ENCODE data around the gene PBRM1. TPM values are rescaled to one million over a fixed set of nuclear protein-coding genes. Genes with fewer than 3 reads are reported as not detected.

Gene PBRM1
- total and polyA plus RNA-seq, 2 of the 8 experiments (the other 6 are each of a cell fraction or from before 2014, with no cell fraction given) = 19.3 to 65.8 TPM

- H4K5ac ChIP-seq (ENCODE audit: insufficient read length, low read depth, low read length) = no peak overlapping the region
- peaks cover 7 to 61% of the 10 kb centered on the region in 2 experiments for H3K79me2 ChIP-seq (ENCODE audit: control insufficient read depth in 1 of 2, insufficient read depth in 2 of 2, low read length in 2 of 2)
- no peak overlapping the region for H2BK120ac ChIP-seq (replicated peaks; ENCODE audit: low read depth, low read length)
- 92% methylated on average over 3 of the region's 3 CpGs; no CpG with 5 or more reads in 1 of the 2 experiments for WGBS, 2 experiments (ENCODE audit: extremely low coverage in 1 of 2, insufficient coverage in 1 of 2, insufficient read length in 1 of 2, insufficient replicate concordance in 2 of 2, low coverage in 1 of 2, low lambda C conversion rate in 2 of 2, missing lambda C conversion rate in 1 of 2)
- H2BK12ac ChIP-seq (ENCODE audit: low read depth, low read length) = no peak overlapping the region
- H2BK15ac ChIP-seq (ENCODE audit: low read length) = no peak overlapping the region
- no peak overlapping the region for H3K4me2 ChIP-seq (ENCODE audit: insufficient read depth in 1 of 2, low read depth in 2 of 2, low read length in 2 of 2)
- TF ChIP-seq POU5F1 (IDR thresholded peaks at IDR 0.05; ENCODE audit: low read depth, low read length) (no peak), MAX (IDR thresholded peaks at IDR 0.05) (no peak), SRF (IDR thresholded peaks at IDR 0.05; ENCODE audit: low read depth, low read length) (no peak), CTCF (IDR thresholded peaks at IDR 0.05; ENCODE audit: control extremely low read depth in 1 of 3, insufficient read depth in 1 of 3, low read depth in 1 of 3, low read length in 3 of 3) (no peak), BRCA1 (IDR thresholded peaks at IDR 0.05; ENCODE audit: low read depth, low read length) (no peak), GABPA (IDR thresholded peaks at IDR 0.05; ENCODE audit: borderline replicate concordance, insufficient read depth, low read length) (no peak), HDAC2 (IDR thresholded peaks at IDR 0.05; ENCODE audit: borderline replicate concordance in 1 of 2, low read depth in 2 of 2, low read length in 2 of 2) (no peak), POLR2AphosphoS5 (IDR thresholded peaks at IDR 0.05; ENCODE audit: low read depth, low read length) (no peak), CREB1 (IDR thresholded peaks at IDR 0.05) (no peak), NRF1 (IDR thresholded peaks at IDR 0.05; ENCODE audit: low read depth, low read length) (no peak), SIN3A (conservative IDR thresholded peaks at IDR 0.05 in 1 of 2, IDR thresholded peaks at IDR 0.05 in 1 of 2; ENCODE audit: low read depth in 1 of 2, low read length in 2 of 2) (no peak)
- no peaks in the 10 kb centered on the region for H3K79me1 ChIP-seq (ENCODE audit: low read depth, low read length)
- no peak overlapping the region for H3K4ac ChIP-seq (replicated peaks; ENCODE audit: insufficient read length, low read depth, low read length)
- ChIA-PET CTCF (ENCODE audit: partially characterized antibody) (interaction anchor here (0.9 to 1.5 kb wide), 2 partner anchors 15 to 22 kb away, joined by 3 to 4 read pairs; no protein-coding TSS in a partner anchor), POLR2A (ENCODE audit: partially characterized antibody) (interaction anchor here (1.1 kb wide), 1 partner anchor 11 kb away, joined by 6 read pairs; no protein-coding TSS in a partner anchor)
- H4K8ac ChIP-seq (ENCODE audit: extremely low read depth, insufficient read depth, low read length) = no peak overlapping the region
- H3K18ac ChIP-seq (ENCODE audit: extremely low read depth, low read length) = no peak overlapping the region
- H2AFZ ChIP-seq (ENCODE audit: low read length) = no peak overlapping the region
- no peak overlapping the region for H3K56ac ChIP-seq (replicated peaks; ENCODE audit: insufficient read length, low read depth, low read length)
- H3K9me3 ChIP-seq (ENCODE audit: insufficient read depth in 2 of 2, low read depth in 1 of 2, low read length in 1 of 2) = no peaks in the 10 kb centered on the region
- no peak overlapping the region for H3K27ac ChIP-seq (ENCODE audit: low read depth, low read length)
- H3K36me3 ChIP-seq (ENCODE audit: control insufficient read depth in 2 of 4, insufficient read depth in 4 of 4, low read length in 3 of 4) = peaks cover 9 to 27% (median 17%) of the 10 kb centered on the region in 4 experiments; a peak in 7 of 8 replicates
- no peak overlapping the region; a peak in 1 of 7 replicates for H3K9ac ChIP-seq (replicated peaks in 1 of 4; ENCODE audit: extremely low read depth in 1 of 4, low read depth in 3 of 4, low read length in 3 of 4)
- H3K14ac ChIP-seq (ENCODE audit: insufficient read length) = no peak overlapping the region
- peaks cover 0 to 2% of the 10 kb centered on the region in 2 experiments for H4K20me1 ChIP-seq (replicated peaks in 1 of 2; ENCODE audit: control insufficient read depth in 1 of 2, insufficient read depth in 2 of 2, low read length in 2 of 2)
- H2BK20ac ChIP-seq (ENCODE audit: low read length) = no peak overlapping the region
- no peak overlapping the region for H4K91ac ChIP-seq (replicated peaks; ENCODE audit: insufficient read length, low read length)
- no peak for DNase-seq (ENCODE audit: low read depth in 1 of 2, low spot score in 2 of 2)
- H3K23me2 ChIP-seq (ENCODE audit: low read depth, low read length) = no peaks in the 10 kb centered on the region
- no peak overlapping the region for H3K4me3 ChIP-seq (ENCODE audit: extremely low read depth in 1 of 4, insufficient read depth in 2 of 4, low read depth in 3 of 4, low read length in 4 of 4)
- H3K4me1 ChIP-seq (replicated peaks in 1 of 4; ENCODE audit: control insufficient read depth in 3 of 4, insufficient read depth in 4 of 4, low read length in 3 of 4) = no peaks in the 10 kb centered on the region; a peak in 3 of 7 replicates
- H3K27me3 ChIP-seq (replicated peaks in 1 of 4; ENCODE audit: control insufficient read depth in 3 of 4, extremely low read depth in 1 of 4, insufficient read depth in 3 of 4, low read length in 3 of 4) = no peaks in the 10 kb centered on the region
- FAIRE-seq = no peak
- H2BK5ac ChIP-seq (ENCODE audit: low read depth, low read length) = no peak overlapping the region
- H3K23ac ChIP-seq (ENCODE audit: insufficient read length) = no peak overlapping the region
- no peak overlapping the region for H2AK5ac ChIP-seq (ENCODE audit: low read depth, low read length)
These were observed 4.1 kb downstream of the PBRM1 start for GRCh38 chr3:52681596-52681995.

Data from H1 (cell line).